Measurements from ENCODE around the gene ROPN1L.

Gene ROPN1L

GRCh38 chr5:10409504-10409903 lies 32.2 kb upstream of the ROPN1L start:
- Histone ChIP-seq H3K9ac (ENCODE audit: low read depth in 1 of 2, low read length in 2 of 2) (no peak overlapping the region), H3K4me1 (ENCODE audit: control insufficient read depth in 2 of 2, insufficient read depth in 2 of 2, low read length in 2 of 2) (no peaks in the 10 kb centered on the region), H3K36me3 (ENCODE audit: control insufficient read depth in 2 of 2, insufficient read depth in 2 of 2, low read length in 2 of 2) (peaks cover 81 to 89% of the 10 kb centered on the region in 2 donors), H3K4me3 (ENCODE audit: low read length in 2 of 2) (no peak overlapping the region), H3K27ac (ENCODE audit: low read depth in 2 of 2, low read length in 2 of 2) (no peak overlapping the region), H3K9me3 (ENCODE audit: control insufficient read depth in 2 of 2, low read length in 2 of 2) (no peaks in the 10 kb centered on the region), H3K27me3 (ENCODE audit: control insufficient read depth in 2 of 2, insufficient read depth in 2 of 2, low read length in 2 of 2) (no peaks in the 10 kb centered on the region)

GRCh38 chr5:10410662-10411061 lies 31.0 kb upstream of the ROPN1L start:
- Histone ChIP-seq H3K27ac (ENCODE audit: low read depth in 2 of 2, low read length in 2 of 2) (no peak overlapping the region), H3K4me1 (ENCODE audit: control insufficient read depth in 2 of 2, insufficient read depth in 2 of 2, low read length in 2 of 2) (no peaks in the 10 kb centered on the region), H3K27me3 (ENCODE audit: control insufficient read depth in 2 of 2, insufficient read depth in 2 of 2, low read length in 2 of 2) (no peaks in the 10 kb centered on the region), H3K36me3 (ENCODE audit: control insufficient read depth in 2 of 2, insufficient read depth in 2 of 2, low read length in 2 of 2) (peaks cover 83 to 87% of the 10 kb centered on the region in 2 donors), H3K4me3 (ENCODE audit: low read length in 2 of 2) (no peak overlapping the region), H3K9ac (ENCODE audit: low read depth in 1 of 2, low read length in 2 of 2) (no peak overlapping the region), H3K9me3 (ENCODE audit: control insufficient read depth in 2 of 2, low read length in 2 of 2) (no peaks in the 10 kb centered on the region)

GRCh38 chr5:10411336-10411735 lies 30.3 kb upstream of the ROPN1L start:
- Histone ChIP-seq H3K9ac (ENCODE audit: low read depth in 1 of 2, low read length in 2 of 2) (no peak overlapping the region), H3K27ac (ENCODE audit: low read depth in 2 of 2, low read length in 2 of 2) (no peak overlapping the region), H3K4me1 (ENCODE audit: control insufficient read depth in 2 of 2, insufficient read depth in 2 of 2, low read length in 2 of 2) (no peaks in the 10 kb centered on the region), H3K9me3 (ENCODE audit: control insufficient read depth in 2 of 2, low read length in 2 of 2) (no peaks in the 10 kb centered on the region), H3K27me3 (ENCODE audit: control insufficient read depth in 2 of 2, insufficient read depth in 2 of 2, low read length in 2 of 2) (no peaks in the 10 kb centered on the region), H3K4me3 (ENCODE audit: low read length in 2 of 2) (no peak overlapping the region), H3K36me3 (ENCODE audit: control insufficient read depth in 2 of 2, insufficient read depth in 2 of 2, low read length in 2 of 2) (peaks cover 81 to 87% of the 10 kb centered on the region in 2 donors)

- Histone ChIP-seq H3K9me3 (ENCODE audit: control insufficient read depth in 2 of 2, low read length in 2 of 2) (no peaks in the 10 kb centered on the region), H3K27ac (ENCODE audit: low read depth in 2 of 2, low read length in 2 of 2) (no peak overlapping the region), H3K36me3 (ENCODE audit: control insufficient read depth in 2 of 2, insufficient read depth in 2 of 2, low read length in 2 of 2) (peaks cover 78 to 93% of the 10 kb centered on the region in 2 donors), H3K9ac (ENCODE audit: low read depth in 1 of 2, low read length in 2 of 2) (no peak overlapping the region), H3K27me3 (ENCODE audit: control insufficient read depth in 2 of 2, insufficient read depth in 2 of 2, low read length in 2 of 2) (no peaks in the 10 kb centered on the region), H3K4me3 (ENCODE audit: low read length in 2 of 2) (no peak overlapping the region), H3K4me1 (ENCODE audit: control insufficient read depth in 2 of 2, insufficient read depth in 2 of 2, low read length in 2 of 2) (no peaks in the 10 kb centered on the region)
These were observed 24.8 kb upstream of the ROPN1L start for GRCh38 chr5:10416868-10417267.

- no peak overlapping the region for H3K27ac ChIP-seq (ENCODE audit: low read depth in 2 of 2, low read length in 2 of 2)
- no peak overlapping the region for H3K4me3 ChIP-seq (ENCODE audit: low read length in 2 of 2)
- no peaks in the 10 kb centered on the region for H3K4me1 ChIP-seq (ENCODE audit: control insufficient read depth in 2 of 2, insufficient read depth in 2 of 2, low read length in 2 of 2)
- H3K9ac ChIP-seq (ENCODE audit: low read depth in 1 of 2, low read length in 2 of 2): no peak overlapping the region
- no peaks in the 10 kb centered on the region for H3K9me3 ChIP-seq (ENCODE audit: control insufficient read depth in 2 of 2, low read length in 2 of 2)
- no peaks in the 10 kb centered on the region for H3K27me3 ChIP-seq (ENCODE audit: control insufficient read depth in 2 of 2, insufficient read depth in 2 of 2, low read length in 2 of 2)
- H3K36me3 ChIP-seq (ENCODE audit: control insufficient read depth in 2 of 2, insufficient read depth in 2 of 2, low read length in 2 of 2): peaks cover 67 to 82% of the 10 kb centered on the region in 2 donors
These were observed 22.9 kb upstream of the ROPN1L start for GRCh38 chr5:10418654-10419345.

- H3K36me3 ChIP-seq (ENCODE audit: control insufficient read depth in 2 of 2, insufficient read depth in 2 of 2, low read length in 2 of 2): peaks cover 66 to 85% of the 10 kb centered on the region in 2 donors
- H3K27ac ChIP-seq (ENCODE audit: low read depth in 2 of 2, low read length in 2 of 2): no peak overlapping the region
These were observed 21.2 kb upstream of the ROPN1L start for GRCh38 chr5:10420468-10420867.

GRCh38 chr5:10420932-10421331 lies 20.7 kb upstream of the ROPN1L start:
- H3K9ac ChIP-seq (ENCODE audit: low read depth in 1 of 2, low read length in 2 of 2): no peak overlapping the region
- H3K27me3 ChIP-seq (ENCODE audit: control insufficient read depth in 2 of 2, insufficient read depth in 2 of 2, low read length in 2 of 2): no peaks in the 10 kb centered on the region
- peaks cover 65 to 83% of the 10 kb centered on the region in 2 donors for H3K36me3 ChIP-seq (ENCODE audit: control insufficient read depth in 2 of 2, insufficient read depth in 2 of 2, low read length in 2 of 2)
- no peak overlapping the region for H3K27ac ChIP-seq (ENCODE audit: low read depth in 2 of 2, low read length in 2 of 2)
- no peak overlapping the region for H3K4me3 ChIP-seq (ENCODE audit: low read length in 2 of 2)
- no peaks in the 10 kb centered on the region for H3K9me3 ChIP-seq (ENCODE audit: control insufficient read depth in 2 of 2, low read length in 2 of 2)
- H3K4me1 ChIP-seq (ENCODE audit: control insufficient read depth in 2 of 2, insufficient read depth in 2 of 2, low read length in 2 of 2): no peaks in the 10 kb centered on the region

More at GRCh38 chr5:10420468-10420867, 21.2 kb upstream of the ROPN1L start:
- Histone ChIP-seq H3K4me1 (ENCODE audit: control insufficient read depth in 2 of 2, insufficient read depth in 2 of 2, low read length in 2 of 2) (no peaks in the 10 kb centered on the region), H3K4me3 (ENCODE audit: low read length in 2 of 2) (no peak overlapping the region), H3K27me3 (ENCODE audit: control insufficient read depth in 2 of 2, insufficient read depth in 2 of 2, low read length in 2 of 2) (no peaks in the 10 kb centered on the region), H3K9ac (ENCODE audit: low read depth in 1 of 2, low read length in 2 of 2) (no peak overlapping the region), H3K9me3 (ENCODE audit: control insufficient read depth in 2 of 2, low read length in 2 of 2) (no peaks in the 10 kb centered on the region)

GRCh38 chr5:10421896-10422691 lies 19.6 kb upstream of the ROPN1L start:
- Histone ChIP-seq H3K36me3 (ENCODE audit: control insufficient read depth in 2 of 2, insufficient read depth in 2 of 2, low read length in 2 of 2) (peaks cover 65 to 83% of the 10 kb centered on the region in 2 donors), H3K27ac (ENCODE audit: low read depth in 2 of 2, low read length in 2 of 2) (no peak overlapping the region), H3K4me1 (ENCODE audit: control insufficient read depth in 2 of 2, insufficient read depth in 2 of 2, low read length in 2 of 2) (no peaks in the 10 kb centered on the region), H3K27me3 (ENCODE audit: control insufficient read depth in 2 of 2, insufficient read depth in 2 of 2, low read length in 2 of 2) (no peaks in the 10 kb centered on the region), H3K9me3 (ENCODE audit: control insufficient read depth in 2 of 2, low read length in 2 of 2) (no peaks in the 10 kb centered on the region), H3K4me3 (ENCODE audit: low read length in 2 of 2) (no peak overlapping the region), H3K9ac (ENCODE audit: low read depth in 1 of 2, low read length in 2 of 2) (no peak overlapping the region)

GRCh38 chr5:10423022-10423421 lies 18.7 kb upstream of the ROPN1L start:
- H3K27ac ChIP-seq (ENCODE audit: low read depth in 2 of 2, low read length in 2 of 2): no peak overlapping the region
- no peaks in the 10 kb centered on the region for H3K4me1 ChIP-seq (ENCODE audit: control insufficient read depth in 2 of 2, insufficient read depth in 2 of 2, low read length in 2 of 2)
- H3K27me3 ChIP-seq (ENCODE audit: control insufficient read depth in 2 of 2, insufficient read depth in 2 of 2, low read length in 2 of 2): no peaks in the 10 kb centered on the region
- H3K36me3 ChIP-seq (ENCODE audit: control insufficient read depth in 2 of 2, insufficient read depth in 2 of 2, low read length in 2 of 2): peaks cover 67 to 82% of the 10 kb centered on the region in 2 donors
- no peak overlapping the region for H3K9ac ChIP-seq (ENCODE audit: low read depth in 1 of 2, low read length in 2 of 2)
- no peaks in the 10 kb centered on the region for H3K9me3 ChIP-seq (ENCODE audit: control insufficient read depth in 2 of 2, low read length in 2 of 2)
- no peak overlapping the region for H3K4me3 ChIP-seq (ENCODE audit: low read length in 2 of 2)

- Histone ChIP-seq H3K27ac (ENCODE audit: low read depth in 2 of 2, low read length in 2 of 2) (no peak overlapping the region), H3K9ac (ENCODE audit: low read depth in 1 of 2, low read length in 2 of 2) (no peak overlapping the region), H3K4me1 (ENCODE audit: control insufficient read depth in 2 of 2, insufficient read depth in 2 of 2, low read length in 2 of 2) (no peaks in the 10 kb centered on the region), H3K9me3 (ENCODE audit: control insufficient read depth in 2 of 2, low read length in 2 of 2) (no peaks in the 10 kb centered on the region), H3K27me3 (ENCODE audit: control insufficient read depth in 2 of 2, insufficient read depth in 2 of 2, low read length in 2 of 2) (no peaks in the 10 kb centered on the region), H3K4me3 (ENCODE audit: low read length in 2 of 2) (no peak overlapping the region), H3K36me3 (ENCODE audit: control insufficient read depth in 2 of 2, insufficient read depth in 2 of 2, low read length in 2 of 2) (peaks cover 57 to 74% of the 10 kb centered on the region in 2 donors)
These were observed 17.5 kb upstream of the ROPN1L start for GRCh38 chr5:10424124-10424731.

Measured in mucosa of rectum (tissue), 2 donors.